Measurements from ENCODE around the gene CLN6.

- TF ChIP-seq CTCF (IDR thresholded peaks at IDR 0.05) (no peak), ZFX (IDR thresholded peaks at IDR 0.05; ENCODE audit: borderline replicate concordance) (no peak)
Measured at GRCh38 chr15:68235022-68235421, 5.5 kb upstream of the CLN6 start.
